Tongue (tissue), 2 donors: ENCODE data around the gene ZNF609. TPM values are rescaled to one million over a fixed set of nuclear protein-coding genes. Genes with fewer than 3 reads are reported as not detected.
A peak's percentile ranks its signal among the peaks of the same experiment; 100 is the strongest.
"Not testable (repeated sequence)": the region's sequence is repeated elsewhere in the genome, so short reads cannot be mapped to it uniquely, and the experiment has no call there.

Source experiments
- DNase-seq: peaks from one replicate; pipeline ENCODE4 v3.0.0-alpha.2; 2015
- total RNA-seq: library from RNA; depleted of rRNA; stranded (reverse); fragments of >200 nt; gene quantifications from one replicate; pipeline ENCODE4 v1.2.3, GENCODE V29; 2014

Gene ZNF609
- total RNA-seq, 1 donor from 2014 or later = 19.6 TPM

DNA sequence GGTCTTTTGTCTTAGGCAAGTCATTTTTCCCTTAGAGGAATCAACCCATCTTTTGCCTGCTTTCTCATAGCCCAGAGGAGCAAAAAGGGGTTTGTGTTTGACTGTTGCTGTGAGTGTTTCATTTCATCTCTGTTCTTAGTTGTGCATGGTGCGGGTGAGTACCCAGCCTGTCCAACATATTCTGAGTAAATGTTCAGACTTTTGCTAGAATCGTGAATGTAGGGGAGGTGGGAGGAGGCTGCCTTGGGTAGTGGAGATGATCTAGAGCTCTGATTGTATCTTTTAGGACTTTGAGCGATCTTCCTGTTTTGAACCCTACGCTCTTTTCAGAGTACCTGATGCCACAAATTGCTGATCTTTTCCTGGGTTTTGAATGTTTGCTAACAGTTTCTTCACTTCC is 123.1 kb downstream of the ZNF609 start:
- DNase-seq = no peak

- DNase-seq = no peak
Measured at GRCh38 chr15:64583983-64584382, 123.6 kb downstream of the ZNF609 start.

DNA sequence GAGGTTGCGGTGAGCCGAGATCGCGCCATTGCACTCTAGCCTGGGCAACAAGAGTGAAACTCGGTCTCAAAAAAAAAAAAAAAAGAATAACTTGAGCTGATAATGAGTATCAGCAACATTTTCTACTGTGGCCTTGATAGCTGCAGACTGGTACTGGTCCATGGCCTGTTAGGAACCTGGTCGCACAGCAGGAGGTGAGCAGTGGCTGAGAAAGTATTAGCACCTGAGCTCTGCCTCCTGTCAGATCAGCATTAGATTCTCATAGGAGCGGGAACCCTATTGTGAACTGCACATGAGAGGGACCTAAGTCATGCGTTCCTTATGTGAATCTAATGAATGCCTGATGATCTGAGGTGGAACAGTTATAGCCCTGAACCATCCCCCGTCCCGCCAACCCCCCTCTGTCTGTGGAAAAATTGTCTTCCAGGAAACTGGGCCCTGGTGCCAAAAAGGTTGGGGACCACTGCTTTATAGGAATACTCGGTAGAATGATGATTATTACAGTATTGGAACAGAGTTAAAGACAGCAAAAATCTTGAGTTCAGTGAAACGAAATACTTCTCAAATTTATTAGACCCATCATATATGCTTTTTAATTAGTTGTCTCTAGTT is 126.0 kb downstream of the ZNF609 start:
- DNase-seq = no peak

DNA sequence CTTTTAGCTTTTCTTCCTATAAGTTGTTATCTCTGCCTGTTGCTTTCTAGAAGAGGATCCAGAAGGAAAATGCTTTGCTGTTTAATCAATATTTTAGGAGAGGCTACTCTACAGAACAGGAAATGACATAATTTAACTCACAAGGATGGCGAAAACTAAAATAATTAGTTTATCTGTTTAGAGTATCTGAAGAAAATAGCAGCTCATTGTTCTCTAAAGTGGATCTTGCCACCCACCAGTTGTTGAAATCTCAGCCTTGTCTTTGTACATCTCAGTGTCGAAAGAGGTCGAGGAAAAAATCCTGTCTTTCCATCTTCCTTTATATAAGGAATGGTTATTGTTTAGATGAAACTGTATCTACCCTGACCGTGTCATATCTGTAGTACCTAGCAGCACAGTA is 126.6 kb downstream of the ZNF609 start:
- DNase-seq = no peak

DNA sequence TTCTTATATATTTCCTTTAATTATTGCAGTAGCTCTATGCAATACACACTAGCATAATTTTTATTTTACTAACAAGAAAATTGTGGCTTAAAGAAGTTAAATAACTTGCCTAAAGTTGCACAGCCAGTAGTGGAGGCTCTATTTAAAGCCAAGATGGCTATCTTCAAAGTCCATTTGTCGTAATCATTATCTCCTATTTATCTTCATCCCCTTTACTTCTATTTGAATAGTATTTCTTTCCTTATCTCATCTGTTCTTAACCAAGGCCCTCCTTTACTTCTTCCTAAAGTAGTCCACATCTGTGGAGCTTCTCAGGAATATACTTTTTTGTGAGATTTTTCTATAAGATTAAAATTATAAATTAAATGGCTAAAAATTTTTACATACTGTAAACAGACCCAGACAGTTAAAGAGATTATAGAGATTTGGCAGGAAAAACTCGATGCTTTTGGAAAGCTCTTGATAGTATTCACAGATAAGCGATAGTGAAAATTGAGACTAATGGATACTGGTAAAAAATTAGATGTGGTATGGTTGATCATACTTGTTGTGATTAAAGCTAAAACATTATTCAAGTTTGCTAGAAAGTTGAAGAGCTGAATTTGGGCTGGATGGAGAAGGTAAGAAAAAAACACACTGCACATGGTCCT is 129.2 kb downstream of the ZNF609 start:
- no peak for DNase-seq

GRCh38 chr15:64592845-64593244 is 132.5 kb downstream of the ZNF609 start:
- not testable (repeated sequence) for DNase-seq

- peak; percentile 44 for DNase-seq
Measured at GRCh38 chr15:64596701-64597476, 136.5 kb downstream of the ZNF609 start.

- peak; percentile 40 for DNase-seq
Measured at GRCh38 chr15:64597477-64597822, 137.1 kb downstream of the ZNF609 start.

DNA sequence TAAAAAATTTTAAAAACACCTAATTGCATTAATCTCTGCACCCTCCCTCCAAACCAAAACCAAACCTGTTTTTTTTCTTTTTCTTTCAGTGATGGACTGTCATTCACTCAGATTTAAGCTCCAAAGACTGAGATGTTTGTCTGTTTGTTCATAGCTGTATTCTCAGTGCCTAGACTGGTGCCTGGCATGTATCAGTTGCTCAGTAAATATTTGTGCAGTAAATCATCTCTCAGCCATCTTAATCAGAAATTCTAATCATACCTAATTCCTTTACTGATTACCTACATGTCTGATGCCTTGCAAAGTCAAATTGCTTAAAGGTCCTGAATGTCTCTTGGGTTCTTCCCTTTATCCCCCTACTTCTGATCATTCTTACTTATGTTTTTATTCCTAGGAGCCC is 138.8 kb downstream of the ZNF609 start:
- no peak for DNase-seq

GRCh38 chr15:64599716-64600115 is 139.3 kb downstream of the ZNF609 start:
- no peak for DNase-seq

- no peak for DNase-seq
Measured at GRCh38 chr15:64600794-64601193, 140.4 kb downstream of the ZNF609 start.

- no peak for DNase-seq
Measured at GRCh38 chr15:64604319-64604718, 143.9 kb downstream of the ZNF609 start.

DNA sequence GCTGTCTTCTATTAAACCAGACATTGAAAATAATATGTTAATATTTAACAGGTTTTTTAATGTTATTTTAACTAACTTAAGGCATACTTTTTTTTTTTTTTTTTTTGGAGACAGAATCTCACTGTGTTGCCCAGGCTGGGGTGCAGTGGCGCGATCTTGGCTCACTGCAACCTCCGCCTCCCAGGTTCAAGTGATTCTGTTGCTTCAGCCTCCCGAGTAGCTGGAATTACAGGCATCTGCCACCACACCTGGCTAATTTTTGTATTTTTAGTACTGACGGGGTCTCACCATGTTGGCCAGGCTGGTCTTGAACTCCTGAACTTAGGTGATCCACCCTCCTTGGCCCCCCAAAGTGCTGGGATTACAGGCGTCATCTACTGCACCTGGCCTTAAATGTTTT is 147.0 kb downstream of the ZNF609 start:
- not testable (repeated sequence) for DNase-seq

DNA sequence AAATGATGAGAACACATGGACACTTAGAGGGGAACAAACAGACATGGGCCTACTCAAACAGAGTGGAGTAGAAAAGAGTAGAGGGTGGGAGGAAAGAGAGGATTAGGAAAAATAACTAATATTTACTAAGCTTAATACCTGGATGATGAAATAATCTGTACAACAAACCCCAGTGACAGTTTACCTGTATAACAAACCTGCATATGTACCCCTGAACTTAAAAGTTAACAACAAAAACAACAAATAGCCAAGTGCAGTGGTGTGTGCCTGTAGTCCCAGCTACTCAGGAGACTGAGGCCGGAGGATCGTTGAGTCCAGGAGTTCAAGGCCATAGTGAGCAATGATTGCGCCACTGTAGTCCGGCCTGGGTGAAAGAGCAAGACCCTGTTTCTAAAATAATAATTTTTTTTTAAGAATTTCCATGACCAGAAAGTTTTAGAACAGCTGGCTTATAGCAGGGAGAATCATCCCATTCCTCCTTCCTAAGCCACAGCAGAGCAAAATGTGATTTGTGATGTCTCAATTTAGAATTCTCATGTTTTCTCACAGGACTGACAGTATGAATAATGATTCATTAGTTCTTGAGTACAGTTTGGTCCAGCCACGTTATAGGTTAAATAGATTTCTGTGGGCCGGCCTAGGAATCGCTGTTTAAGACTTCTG is 150.0 kb downstream of the ZNF609 start:
- DNase-seq = no peak

DNA sequence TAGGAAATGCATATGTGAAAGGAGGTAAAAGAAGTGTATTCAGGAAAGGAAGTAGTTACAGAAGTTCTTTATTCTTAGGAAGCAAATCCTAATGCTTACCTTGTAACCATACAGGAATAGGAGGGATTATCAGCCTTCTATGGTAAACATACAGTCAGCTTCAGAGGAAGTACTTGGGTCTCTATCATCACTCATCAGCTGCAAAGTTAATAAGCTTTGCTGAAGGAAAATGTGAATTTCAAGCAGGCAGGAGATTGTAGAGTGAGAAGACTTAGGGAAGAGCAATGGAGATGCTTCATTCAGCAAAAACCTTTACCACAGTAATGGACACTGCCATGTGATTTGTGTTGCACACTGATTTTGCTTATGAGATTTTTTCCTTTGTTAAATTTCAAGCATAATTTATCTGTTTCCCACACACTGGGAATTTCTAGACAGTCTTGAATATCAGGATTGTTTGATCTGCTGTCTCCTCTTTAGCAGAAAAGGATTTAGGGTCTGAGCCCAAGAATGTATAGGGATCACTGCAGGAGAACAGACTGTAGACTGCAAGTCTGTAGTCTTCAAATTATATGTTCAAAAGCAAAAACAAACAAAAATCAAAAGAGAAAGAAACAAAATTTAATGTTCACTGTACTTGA is 150.8 kb downstream of the ZNF609 start:
- peak; percentile 27 for DNase-seq

DNA sequence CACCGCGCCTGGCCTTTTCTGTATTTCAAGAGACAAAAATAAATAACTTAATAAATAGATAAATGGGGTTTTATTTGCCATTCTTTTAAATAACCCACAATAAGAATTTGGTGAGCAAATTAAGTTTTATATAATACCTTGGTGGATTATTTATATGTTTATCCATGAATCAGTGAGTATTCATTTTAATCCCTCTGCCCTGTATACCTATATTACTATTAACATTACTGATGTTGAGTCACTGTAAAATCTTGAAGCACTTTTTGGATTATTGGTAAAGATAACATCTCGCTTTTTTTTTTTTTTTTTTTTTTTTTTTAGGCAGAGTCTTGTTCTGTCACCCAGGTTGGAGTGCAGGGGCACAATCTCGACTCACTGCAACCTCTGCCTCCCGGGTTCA is 154.1 kb downstream of the ZNF609 start:
- no peak for DNase-seq

- no peak for DNase-seq
Measured at GRCh38 chr15:64617727-64618126, 157.3 kb downstream of the ZNF609 start.

- no peak for DNase-seq
Measured at GRCh38 chr15:64618138-64618537, 157.8 kb downstream of the ZNF609 start.

GRCh38 chr15:64618540-64618939 is 158.2 kb downstream of the ZNF609 start:
- no peak for DNase-seq

- no peak for DNase-seq
Measured at GRCh38 chr15:64619880-64620839, 159.8 kb downstream of the ZNF609 start.

- no peak for DNase-seq
Measured at GRCh38 chr15:64621056-64621455, 160.7 kb downstream of the ZNF609 start.
